Activated naive CD4-positive, alpha-beta T cell treated with anti-CD3 and anti-CD28 coated beads for 36 hours (primary cell): ENCODE results near the gene SPSB4. TPM values are rescaled to one million over a fixed set of nuclear protein-coding genes. Genes with fewer than 3 reads are reported as not detected.

ENCODE experiments used
- CTCF ChIA-PET: fragments of 350-600 bp; sonication (Branson Sonifier 250); formaldehyde crosslinking; loops from one replicate; lab custom pipeline; 2021; ENCODE audit warnings: antibody characterized with exemption; lab: Charles Lee
- DNase-seq: peaks from one replicate; pipeline ENCODE4 v3.0.0-alpha.2; 2020
- H3K27ac Mint-ChIP-seq: one replicate; pipeline ENCODE4 v1.8.0; 2021; ENCODE audit warnings: mild to moderate bottlenecking, mixed read lengths
- H3K27me3 Mint-ChIP-seq: one replicate; pipeline ENCODE4 v1.8.0; 2021; ENCODE audit warnings: low read depth, mixed read lengths
- H3K36me3 Mint-ChIP-seq: one replicate; pipeline ENCODE4 v1.8.0; 2021; ENCODE audit warnings: low read depth, mixed read lengths
- H3K4me1 Mint-ChIP-seq: one replicate; pipeline ENCODE4 v1.8.0; 2021; ENCODE audit warnings: low read depth, mixed read lengths
- H3K4me3 Mint-ChIP-seq: one replicate; pipeline ENCODE4 v1.8.0; 2021; ENCODE audit warnings: mild to moderate bottlenecking, moderate library complexity, mixed read lengths
- H3K9me3 Mint-ChIP-seq: one replicate; pipeline ENCODE4 v1.8.0; 2021; ENCODE audit warnings: mixed read lengths
- intact Hi-C: fragments of 100-400 bp; cut with micrococcal nuclease; formaldehyde crosslinking; loops from one replicate; pipeline ENCODE4 v1.15.1; 2023
- total RNA-seq, 2 experiments: library from RNA; stranded (reverse); gene quantifications; one replicate each; pipeline ENCODE4 v1.2.3, GENCODE V29; 2021

Gene SPSB4
- total RNA-seq, 2 experiments from 2014 or later = not detected

- no peaks in the 10 kb centered on the region for H3K4me1 Mint-ChIP-seq
- no peaks in the 10 kb centered on the region for H3K9me3 Mint-ChIP-seq
- peaks cover 2% of the 10 kb centered on the region for H3K27me3 Mint-ChIP-seq
- no peaks in the 10 kb centered on the region for H3K36me3 Mint-ChIP-seq
- no peak overlapping the region for H3K27ac Mint-ChIP-seq
- no peak overlapping the region for H3K4me3 Mint-ChIP-seq
- CTCF ChIA-PET = no interaction called here
- no peak for DNase-seq
- intact Hi-C loops = no loop called here
These were observed 20.9 kb upstream of the SPSB4 start for GRCh38 chr3:141030296-141030695.

- H3K4me1 Mint-ChIP-seq = no peaks in the 10 kb centered on the region
- H3K36me3 Mint-ChIP-seq = no peaks in the 10 kb centered on the region
- intact Hi-C loops = no loop called here
- CTCF ChIA-PET = interaction anchor here (0.8 to 1.2 kb wide), 3 partner anchors 28 to 161 kb away, joined by 3 to 5 read pairs (median 4); no protein-coding TSS in a partner anchor
- H3K4me3 Mint-ChIP-seq = no peak overlapping the region
- no peaks in the 10 kb centered on the region for H3K9me3 Mint-ChIP-seq
- DNase-seq = no peak
- no peak overlapping the region for H3K27ac Mint-ChIP-seq
- H3K27me3 Mint-ChIP-seq = peaks cover 10% of the 10 kb centered on the region
These were observed 11.6 kb upstream of the SPSB4 start for GRCh38 chr3:141039589-141039988.

GRCh38 chr3:141044695-141045641 is 6.2 kb upstream of the SPSB4 start:
- Mint-ChIP-seq H3K9me3 (no peaks in the 10 kb centered on the region), H3K4me1 (peaks cover 3% of the 10 kb centered on the region), H3K36me3 (no peaks in the 10 kb centered on the region), H3K27me3 (peaks cover 17% of the 10 kb centered on the region), H3K27ac (no peak overlapping the region), H3K4me3 (no peak overlapping the region)
- peak; percentile 20 for DNase-seq
- intact Hi-C loops = no loop called here
- CTCF ChIA-PET = interaction anchor here (1.3 kb wide), 1 partner anchor 34 kb away, joined by 3 read pairs; no protein-coding TSS in a partner anchor

GRCh38 chr3:141045849-141046248 is 5.3 kb upstream of the SPSB4 start:
- Mint-ChIP-seq H3K4me3 (no peak overlapping the region), H3K9me3 (no peaks in the 10 kb centered on the region), H3K27me3 (peaks cover 25% of the 10 kb centered on the region), H3K27ac (no peak overlapping the region), H3K4me1 (peaks cover 5% of the 10 kb centered on the region), H3K36me3 (no peaks in the 10 kb centered on the region)
- CTCF ChIA-PET = interaction anchor here (1.3 kb wide), 1 partner anchor 35 kb away, joined by 3 read pairs; no protein-coding TSS in a partner anchor
- DNase-seq = no peak
- intact Hi-C loops = no loop called here

DNA sequence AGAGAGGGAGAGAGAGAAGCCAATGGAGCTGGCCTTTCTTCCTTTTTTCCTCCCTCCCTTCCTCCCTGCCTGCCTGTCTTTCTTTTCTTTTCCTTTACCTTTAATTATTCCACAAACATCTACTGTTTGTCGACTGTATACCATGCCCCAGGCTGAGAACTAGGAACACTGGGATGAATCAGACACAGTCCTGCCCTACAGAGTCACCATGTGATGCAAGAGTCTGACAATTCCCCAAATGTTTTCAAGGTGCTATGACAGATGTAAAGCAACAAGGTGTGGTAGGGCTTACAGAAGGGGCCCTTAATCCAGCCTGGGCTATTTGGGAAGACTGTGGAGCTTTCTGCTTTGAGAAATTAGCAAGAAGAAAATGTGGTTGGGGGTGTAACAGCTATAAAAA is 4.0 kb upstream of the SPSB4 start:
- H3K27me3 Mint-ChIP-seq = peaks cover 29% of the 10 kb centered on the region
- CTCF ChIA-PET = interaction anchor here (0.7 kb wide), 1 partner anchor 58 kb away, joined by 3 read pairs; no protein-coding TSS in a partner anchor
- H3K4me1 Mint-ChIP-seq = peaks cover 7% of the 10 kb centered on the region
- intact Hi-C loops = no loop called here
- no peak overlapping the region for H3K27ac Mint-ChIP-seq
- no peaks in the 10 kb centered on the region for H3K36me3 Mint-ChIP-seq
- no peak overlapping the region for H3K4me3 Mint-ChIP-seq
- DNase-seq = no peak
- H3K9me3 Mint-ChIP-seq = no peaks in the 10 kb centered on the region

- Mint-ChIP-seq H3K4me1 (peaks cover 11% of the 10 kb centered on the region), H3K27ac (no peak overlapping the region), H3K36me3 (no peaks in the 10 kb centered on the region), H3K9me3 (no peaks in the 10 kb centered on the region), H3K27me3 (peaks cover 39% of the 10 kb centered on the region), H3K4me3 (no peak overlapping the region)
- CTCF ChIA-PET = interaction anchor here (0.6 to 2.5 kb wide), 5 partner anchors 12 to 147 kb away, joined by 4 to 10 read pairs (median 6); no protein-coding TSS in a partner anchor
- DNase-seq = peak; percentile 23
- intact Hi-C loops = loop anchor here (1.0 to 2.0 kb wide), 2 partner anchors 56 to 143 kb away; no protein-coding TSS in a partner anchor
These were observed 1.5 kb upstream of the SPSB4 start for GRCh38 chr3:141049681-141050080.

GRCh38 chr3:141051443-141052200 is 475 bp downstream of the SPSB4 start:
- H3K4me1 Mint-ChIP-seq = peaks cover 8% of the 10 kb centered on the region
- CTCF ChIA-PET = interaction anchor here (0.9 to 2.5 kb wide), 9 partner anchors 10 to 141 kb away, joined by 3 to 10 read pairs (median 4); no protein-coding TSS in a partner anchor

DNA sequence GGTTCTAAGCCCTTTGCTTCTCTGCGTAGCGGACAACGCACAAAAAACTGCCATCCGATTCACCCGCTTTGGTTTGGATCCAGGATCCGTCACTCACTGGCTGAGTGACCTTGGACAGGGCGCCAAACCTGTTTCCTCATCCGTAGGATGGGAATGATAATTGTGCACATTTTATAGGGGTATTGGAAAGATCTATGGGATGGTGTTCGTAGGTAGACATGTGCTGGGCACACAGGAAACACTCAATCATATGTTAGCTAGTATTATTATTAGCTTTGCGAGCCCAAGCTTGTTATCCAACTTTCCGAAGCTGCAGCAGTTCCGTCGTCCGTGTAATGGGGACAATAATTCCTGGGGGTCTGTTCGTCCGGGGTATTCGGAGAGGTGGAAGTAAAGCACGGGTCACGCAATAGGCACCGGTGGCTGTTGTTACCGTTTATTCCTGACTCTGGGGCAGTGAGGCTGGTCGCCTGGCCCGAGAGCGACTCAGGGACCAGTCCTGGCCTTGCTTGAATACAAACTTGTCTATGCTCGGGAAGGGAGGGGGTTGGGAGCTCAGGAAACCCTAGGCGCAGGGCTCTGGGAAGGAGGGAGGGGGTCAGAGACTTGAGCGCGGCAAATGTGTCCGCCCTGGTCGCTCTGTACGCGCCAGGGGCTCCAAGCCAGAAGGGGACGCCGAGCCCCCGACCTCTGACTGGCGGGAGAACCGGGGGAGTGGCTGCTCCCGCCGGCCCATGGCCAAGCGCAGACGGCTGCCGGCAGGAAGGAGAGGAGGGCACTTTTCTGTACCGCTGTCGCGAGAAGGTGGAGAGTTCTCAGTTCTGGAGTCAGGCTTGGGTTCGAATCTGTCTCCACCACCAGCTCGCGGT is 1.3 kb downstream of the SPSB4 start:
- H3K4me1 Mint-ChIP-seq = peaks cover 8% of the 10 kb centered on the region
- H3K27ac Mint-ChIP-seq = no peak overlapping the region
- DNase-seq = no peak
- CTCF ChIA-PET = interaction anchor here (1.7 kb wide), 2 partner anchors 11 to 139 kb away, joined by 3 to 4 read pairs; no protein-coding TSS in a partner anchor
- H3K27me3 Mint-ChIP-seq = peaks cover 36% of the 10 kb centered on the region
- H3K4me3 Mint-ChIP-seq = peak overlapping the region; percentile 40
- no peaks in the 10 kb centered on the region for H3K9me3 Mint-ChIP-seq
- intact Hi-C loops = no loop called here
- no peaks in the 10 kb centered on the region for H3K36me3 Mint-ChIP-seq

More at GRCh38 chr3:141051443-141052200, 475 bp downstream of the SPSB4 start:
- H3K36me3 Mint-ChIP-seq = no peaks in the 10 kb centered on the region
- H3K27ac Mint-ChIP-seq = no peak overlapping the region
- intact Hi-C loops = loop anchor here (2.0 kb wide), 1 partner anchor 141 kb away; no protein-coding TSS in a partner anchor
- DNase-seq = no peak
- H3K4me3 Mint-ChIP-seq = peak overlapping the region; percentile 40
- no peaks in the 10 kb centered on the region for H3K9me3 Mint-ChIP-seq
- H3K27me3 Mint-ChIP-seq = peaks cover 36% of the 10 kb centered on the region

DNA sequence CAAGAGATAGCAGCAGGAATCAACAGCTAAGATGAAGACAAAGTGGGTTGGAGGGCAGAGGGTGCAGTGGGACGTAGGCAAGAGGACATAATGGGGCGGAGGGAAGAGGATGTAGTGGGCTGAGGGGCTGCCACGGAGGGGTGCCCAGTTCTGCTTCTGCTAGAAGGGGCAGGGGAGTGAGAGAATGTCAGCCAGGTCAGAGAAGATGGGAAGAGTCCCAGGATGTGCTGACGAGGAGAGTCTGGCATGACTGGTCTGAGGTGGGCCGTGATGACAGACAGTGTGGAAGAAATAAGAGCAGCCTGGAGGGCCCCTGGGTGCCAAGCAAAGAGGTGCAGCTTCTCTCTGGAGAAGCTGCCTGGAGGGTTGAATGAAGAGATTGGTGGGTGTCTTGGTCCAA is 4.0 kb downstream of the SPSB4 start:
- H3K9me3 Mint-ChIP-seq = peaks cover 3% of the 10 kb centered on the region
- intact Hi-C loops = no loop called here
- H3K4me3 Mint-ChIP-seq = no peak overlapping the region
- no peaks in the 10 kb centered on the region for H3K36me3 Mint-ChIP-seq
- CTCF ChIA-PET = interaction anchor here (0.6 kb wide), 1 partner anchor 14 kb away, joined by 4 read pairs; no protein-coding TSS in a partner anchor
- peaks cover 8% of the 10 kb centered on the region for H3K4me1 Mint-ChIP-seq
- no peak for DNase-seq
- no peak overlapping the region for H3K27ac Mint-ChIP-seq
- peaks cover 21% of the 10 kb centered on the region for H3K27me3 Mint-ChIP-seq

DNA sequence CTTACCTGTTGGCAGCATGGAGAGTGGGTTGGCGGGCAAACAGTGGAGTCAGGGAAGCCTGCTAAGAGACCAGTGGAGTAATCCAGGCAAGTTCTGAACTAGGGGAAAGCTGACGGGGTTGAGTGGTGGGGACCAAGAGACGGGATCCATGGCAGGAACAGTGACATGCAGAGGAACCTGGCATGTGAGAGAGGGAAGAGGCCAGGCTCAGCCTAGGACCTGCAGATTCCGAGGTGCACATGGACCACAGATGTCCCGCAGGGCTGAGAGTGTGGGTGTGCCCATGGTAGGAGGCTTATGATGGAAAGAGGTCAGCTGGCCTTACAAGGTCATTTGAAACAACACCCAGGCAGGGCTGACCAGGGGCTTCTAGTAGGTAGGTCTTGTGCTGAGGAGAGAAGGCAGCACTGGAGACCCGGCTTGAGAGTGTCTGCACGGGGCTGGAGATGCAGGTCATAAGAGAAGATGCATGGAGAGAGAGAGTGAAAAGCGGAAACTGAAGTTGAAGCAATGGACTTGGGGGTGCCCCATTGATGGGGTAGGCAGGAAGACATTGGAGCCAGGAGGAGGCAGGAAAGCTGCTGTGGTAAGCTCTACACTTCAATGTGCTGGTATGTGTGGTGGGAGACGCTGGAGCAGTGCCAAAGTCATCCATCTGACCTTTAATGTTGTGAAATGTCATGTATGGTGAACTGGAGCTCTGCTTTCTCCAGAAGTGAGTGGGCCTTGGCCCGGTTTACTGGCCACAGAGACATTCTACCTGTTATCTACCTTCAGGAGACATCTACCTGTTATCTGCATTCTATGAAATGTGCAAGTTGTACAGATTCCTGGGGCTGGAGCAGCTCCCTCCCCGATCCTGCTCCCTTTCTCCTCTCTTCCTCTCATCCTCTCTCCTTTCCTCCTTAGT is 4.6 kb downstream of the SPSB4 start:
- Mint-ChIP-seq H3K9me3 (peaks cover 3% of the 10 kb centered on the region), H3K36me3 (no peaks in the 10 kb centered on the region), H3K4me1 (peaks cover 7% of the 10 kb centered on the region), H3K27me3 (peaks cover 14% of the 10 kb centered on the region), H3K27ac (no peak overlapping the region), H3K4me3 (no peak overlapping the region)
- intact Hi-C loops = no loop called here
- CTCF ChIA-PET = interaction anchor here (0.6 kb wide), 1 partner anchor 13 kb away, joined by 4 read pairs; no protein-coding TSS in a partner anchor
- DNase-seq = no peak
